ENCODE data around the gene SORBS2.

The SORBS2 gene

DNA sequence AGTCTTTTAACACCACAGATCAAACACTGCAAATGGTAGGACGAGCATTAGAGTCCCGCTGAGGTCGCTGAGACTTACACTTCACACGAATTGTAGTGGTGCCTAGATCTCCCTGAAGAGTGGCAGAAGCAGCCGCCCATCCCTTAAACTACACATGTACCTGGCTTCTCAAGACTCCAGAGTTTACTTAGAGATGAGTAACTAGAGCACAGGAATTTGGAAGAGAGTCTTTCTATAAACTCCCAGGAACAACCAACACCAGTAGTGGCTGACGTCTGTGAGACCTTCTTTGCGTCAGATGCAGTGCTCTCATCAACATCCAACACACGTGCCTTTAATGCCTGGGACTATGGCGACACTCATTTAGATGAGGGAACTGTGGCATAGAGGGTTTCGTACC is 12.6 kb downstream of the SORBS2 start:
- no peak for DNase-seq

DNA sequence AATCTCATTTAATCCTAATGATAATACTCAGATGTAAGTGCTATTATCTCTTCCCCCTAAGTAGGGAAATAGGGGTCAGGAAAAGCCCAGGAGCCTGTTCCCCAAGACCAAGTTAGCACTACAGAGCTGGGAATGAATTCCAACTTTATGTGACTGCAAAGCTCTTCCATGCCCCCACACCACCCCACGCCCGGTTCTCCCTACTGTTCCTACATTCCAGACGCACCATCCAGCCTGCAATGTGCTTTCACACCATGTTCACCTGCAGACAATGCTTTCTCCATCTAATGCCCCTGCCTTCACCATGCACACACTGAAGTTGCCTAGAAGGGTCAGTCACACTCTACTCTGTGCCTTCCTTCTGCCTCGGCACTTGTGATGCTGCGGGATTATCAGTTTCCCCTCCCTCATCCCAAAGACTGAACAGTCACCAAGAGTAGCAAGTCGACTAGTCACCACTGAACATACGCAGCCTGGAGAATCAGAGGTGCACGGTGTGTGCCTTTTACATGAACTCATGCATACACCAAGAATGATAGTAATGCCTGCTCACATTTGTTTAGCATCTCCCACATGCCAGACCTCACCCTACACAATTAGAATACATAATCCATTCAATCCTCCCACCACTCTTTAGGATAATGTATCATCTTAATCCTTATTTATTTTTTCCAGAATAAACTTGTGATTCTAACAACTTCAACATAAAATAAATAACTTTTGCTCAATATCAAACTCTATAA is 14.2 kb downstream of the SORBS2 start:
- no peak for DNase-seq

GRCh38 chr4:185797018-185797417 is 15.0 kb downstream of the SORBS2 start:
- no peak for DNase-seq

- DNase-seq, result no peak
Observed at GRCh38 chr4:185796176-185796575, 15.8 kb downstream of the SORBS2 start.

- DNase-seq, result no peak
Observed at GRCh38 chr4:185794637-185795036, 17.4 kb downstream of the SORBS2 start.

DNA sequence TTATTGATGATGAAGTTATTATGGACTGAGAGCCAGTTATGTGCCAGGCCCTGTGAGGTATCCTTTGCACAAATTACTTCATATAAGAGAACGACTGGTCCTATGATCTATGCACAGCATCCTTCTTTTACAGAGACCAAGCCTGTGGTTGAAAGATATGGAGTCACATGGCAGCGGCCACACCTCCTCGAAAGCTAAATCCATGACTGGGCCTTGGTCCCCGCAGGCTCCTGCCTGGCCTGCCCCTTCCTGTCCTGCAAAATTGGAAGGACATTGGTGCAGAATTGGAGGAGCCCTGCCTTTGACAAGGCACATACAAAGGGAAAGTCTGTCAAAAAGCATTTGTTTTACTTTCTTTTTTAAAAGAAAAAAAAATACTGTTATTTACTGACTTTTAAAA is 18.3 kb downstream of the SORBS2 start:
- no peak for DNase-seq

DNA sequence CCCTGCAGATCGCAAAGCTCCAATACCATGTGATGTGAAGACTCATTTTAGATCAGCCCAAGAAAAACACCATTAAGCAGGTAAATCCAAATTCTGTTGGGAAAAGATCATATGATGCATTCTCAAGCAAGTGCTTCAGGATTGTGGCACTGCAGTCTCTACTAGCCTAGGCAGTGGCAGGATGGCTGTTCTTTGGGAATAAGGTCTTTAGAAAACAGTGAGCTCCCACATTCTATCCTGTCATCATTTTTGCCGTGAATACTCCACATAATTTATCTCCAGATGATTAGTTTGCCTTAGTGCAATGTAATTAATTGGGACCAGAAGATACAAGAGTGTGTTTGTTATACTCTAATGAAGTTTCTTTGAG is 18.9 kb downstream of the SORBS2 start:
- DNase-seq, result no peak

- no peak for DNase-seq
Observed at GRCh38 chr4:185792384-185793115, 19.4 kb downstream of the SORBS2 start.

GRCh38 chr4:185787926-185788679 is 23.9 kb downstream of the SORBS2 start:
- DNase-seq, result no peak

DNA sequence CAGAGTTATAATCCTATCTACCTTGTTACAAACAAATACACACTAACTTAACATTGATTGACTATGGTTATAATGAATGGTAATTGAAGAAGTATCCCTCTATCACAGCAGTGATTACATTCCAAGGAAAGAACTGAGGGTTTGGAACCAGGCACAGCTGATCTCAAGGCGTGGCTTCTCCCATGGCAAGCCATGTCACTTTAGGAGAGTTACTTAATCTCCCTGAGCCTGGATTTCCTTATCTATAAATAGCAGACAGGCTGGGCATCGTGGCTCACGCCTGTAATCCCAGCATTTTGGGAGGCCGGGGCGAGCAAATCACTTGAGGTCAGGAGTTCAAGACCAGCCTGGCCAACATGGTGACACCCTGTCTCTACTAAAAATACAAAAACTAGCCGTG is 25.6 kb downstream of the SORBS2 start:
- no peak for DNase-seq

DNA sequence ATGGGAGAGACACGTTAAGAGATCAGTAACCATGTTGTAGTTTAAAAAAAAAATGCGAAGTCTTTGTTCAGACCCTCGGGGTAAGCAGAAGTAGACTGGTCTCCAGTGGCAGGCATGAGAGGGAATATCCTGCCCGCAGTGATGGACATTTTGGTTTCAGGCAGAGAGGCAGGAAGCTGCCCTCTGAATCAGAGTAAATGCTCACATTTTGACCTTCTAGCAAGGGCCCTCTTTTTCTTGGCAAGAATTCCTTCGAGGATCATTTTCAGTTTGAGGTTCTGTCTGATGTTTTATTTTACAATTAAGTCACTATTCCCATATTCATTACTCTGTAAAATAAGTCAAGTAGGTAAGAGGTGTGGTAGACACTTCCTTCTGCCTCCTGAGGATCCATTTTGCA is 28.4 kb downstream of the SORBS2 start:
- no peak for DNase-seq

DNA sequence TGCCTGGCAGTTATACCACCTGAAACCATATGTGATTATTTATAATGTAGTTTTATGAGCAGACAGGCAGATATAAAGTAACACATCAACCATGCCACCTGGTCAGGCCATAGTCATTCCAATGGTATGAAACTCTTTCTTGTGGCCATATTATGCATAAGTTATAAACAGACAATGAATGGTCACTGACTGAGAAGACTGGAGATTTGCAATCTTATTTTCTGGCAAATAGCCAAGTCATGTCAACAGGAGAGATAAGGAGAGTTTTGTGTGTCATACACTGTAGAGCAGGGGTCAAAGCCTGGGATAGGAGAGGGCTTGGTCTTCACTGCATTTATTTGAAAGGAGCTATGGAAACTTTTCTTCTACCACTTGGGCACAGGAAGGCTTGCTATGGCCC is 29.5 kb downstream of the SORBS2 start:
- DNase-seq, result no peak

- no peak for DNase-seq
Observed at GRCh38 chr4:185781555-185782215, 30.3 kb downstream of the SORBS2 start.

DNA sequence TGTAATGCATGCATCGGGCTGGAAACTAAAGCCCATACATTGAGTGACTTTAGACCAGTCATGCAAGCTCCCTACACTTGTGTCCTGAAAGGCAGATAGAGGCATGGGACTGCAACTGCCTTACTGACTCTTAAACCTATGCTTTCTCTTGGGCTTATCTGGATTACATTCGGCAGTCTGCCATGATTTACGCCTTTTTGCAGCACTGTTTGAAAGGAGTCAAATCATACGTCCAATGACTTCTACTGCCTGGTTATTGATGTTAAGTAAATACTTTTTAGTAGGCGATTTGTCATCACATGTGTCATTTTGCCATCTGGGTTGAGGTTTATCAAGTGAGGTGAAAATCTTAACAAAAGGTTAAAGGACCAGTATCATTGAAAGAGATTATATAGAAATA is 31.5 kb downstream of the SORBS2 start:
- DNase-seq, result no peak

- DNase-seq, result no peak
Observed at GRCh38 chr4:185779517-185779916, 32.5 kb downstream of the SORBS2 start.

DNA sequence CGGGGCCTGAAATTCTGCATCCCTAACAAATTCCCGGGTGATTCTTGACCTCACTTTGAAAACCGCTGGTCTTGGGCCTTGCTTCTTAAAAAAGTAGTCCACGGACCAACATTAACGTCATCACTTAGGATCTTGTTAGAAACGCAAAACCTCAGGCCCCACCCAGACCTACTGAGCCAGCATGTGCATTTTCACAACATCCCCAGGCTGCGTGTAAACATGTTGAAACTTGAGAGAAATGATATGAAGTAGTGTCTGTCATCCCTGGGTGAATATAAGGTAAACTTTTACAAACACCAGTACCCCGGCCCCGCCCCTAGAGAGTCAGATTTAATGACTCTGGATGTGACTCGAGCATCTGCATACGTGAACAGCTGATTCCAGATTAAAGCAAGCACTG is 33.7 kb downstream of the SORBS2 start:
- no peak for DNase-seq

GRCh38 chr4:185775792-185776555 is 36.0 kb downstream of the SORBS2 start:
- DNase-seq, result no peak

GRCh38 chr4:185774845-185775680 is 36.9 kb downstream of the SORBS2 start:
- DNase-seq, result no peak

DNA sequence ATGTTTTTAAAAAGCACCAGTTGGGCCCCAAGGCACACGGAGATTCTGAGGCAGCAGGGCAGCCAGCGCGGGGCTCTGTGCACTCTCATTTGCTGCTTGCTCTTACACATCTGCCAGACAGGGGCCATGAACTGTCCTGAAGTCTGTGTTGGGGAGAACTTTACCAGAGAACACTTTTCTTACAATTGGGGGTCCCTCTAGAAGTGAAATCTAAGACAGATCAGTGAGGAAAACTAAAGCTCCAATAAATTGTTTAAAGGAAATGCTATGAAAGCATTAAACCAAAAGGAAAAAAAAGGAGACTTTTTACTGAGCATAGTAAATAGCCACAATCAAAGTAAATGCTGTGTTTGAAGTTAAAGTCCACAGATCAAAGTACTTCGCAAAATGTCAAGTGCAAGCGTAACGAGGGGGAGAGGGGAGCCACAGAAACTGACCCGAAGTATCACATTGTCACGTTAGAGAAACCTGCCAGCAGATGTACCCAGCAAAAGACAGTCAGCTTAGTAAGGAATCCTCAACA is 37.8 kb downstream of the SORBS2 start:
- no peak for DNase-seq

DNA sequence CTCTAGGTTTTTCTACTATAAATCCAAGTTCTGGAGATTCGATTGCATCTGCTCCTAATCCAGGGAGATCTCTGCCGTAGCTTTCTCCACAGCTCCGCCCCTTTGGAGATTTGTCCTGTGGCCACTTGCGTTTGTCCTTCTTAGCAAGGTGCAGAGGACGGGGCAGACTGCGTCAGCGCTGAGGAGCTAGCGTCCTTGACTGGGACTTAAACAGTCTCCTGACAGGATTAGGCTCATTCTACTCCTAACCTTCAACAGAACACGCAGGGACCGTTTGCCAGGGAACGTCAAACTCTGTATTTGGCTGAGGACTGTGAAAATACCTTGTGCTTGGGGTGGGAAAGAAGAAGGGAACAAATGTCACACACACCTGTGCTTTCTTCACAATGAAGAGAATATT is 38.6 kb downstream of the SORBS2 start:
- DNase-seq, result no peak

GRCh38 chr4:185772391-185773093 is 39.5 kb downstream of the SORBS2 start:
- DNase-seq, result no peak
